WTC11 (cell line): ENCODE results near the gene NEU2. TPM values are rescaled to one million over a fixed set of nuclear protein-coding genes. Genes with fewer than 3 reads are reported as not detected.

Source experiments
- ATAC-seq: fragments of 200-7000 bp; cut with Tn5 transposase; 2 replicates; pipeline ENCODE4 v1.10.0; 2021; ENCODE audit warnings: mild to moderate bottlenecking, moderate library complexity
- CTCF ChIA-PET: fragments of 300-600 bp; sonication (Branson Sonifier 250); formaldehyde crosslinking; loops from one replicate; lab custom pipeline; 2021; ENCODE audit warnings: antibody characterized with exemption; lab: Charles Lee
- POLR2A ChIA-PET: fragments of 350-600 bp; sonication (Branson Sonifier 250); formaldehyde crosslinking; loops from one replicate; lab custom pipeline; 2021; ENCODE audit warnings: antibody characterized with exemption; lab: Charles Lee
- DNase-seq: peaks from one replicate; pipeline ENCODE4 v3.0.0; 2021; ENCODE audit warnings: low spot score
- H3K27ac Mint-ChIP-seq: 2 replicates; pipeline ENCODE4 v1.8.0; 2021; ENCODE audit warnings: mixed read lengths
- H3K27me3 Mint-ChIP-seq: 2 replicates; pipeline ENCODE4 v1.8.0; 2021; ENCODE audit warnings: low read depth, mild to moderate bottlenecking, moderate library complexity, mixed read lengths
- H3K36me3 Mint-ChIP-seq: 2 replicates; pipeline ENCODE4 v1.8.0; 2021; ENCODE audit warnings: mixed read lengths
- H3K4me1 Mint-ChIP-seq: 2 replicates; pipeline ENCODE4 v1.8.0; 2022; ENCODE audit warnings: mixed read lengths
- H3K4me3 Mint-ChIP-seq: 2 replicates; pipeline ENCODE4 v1.8.0; 2021; ENCODE audit warnings: mild to moderate bottlenecking, moderate library complexity, mixed read lengths
- H3K9me3 Mint-ChIP-seq: 2 replicates; pipeline ENCODE4 v1.8.0; 2021; ENCODE audit warnings: mixed read lengths
- ATF2 ChIP-seq: sonication (generic); formaldehyde crosslinking; IDR thresholded peaks from 2 replicates; pipeline ENCODE4 v1.8.1; 2022; ENCODE audit warnings: low read depth, missing genetic modification reagents, borderline replicate concordance
- CTCF ChIP-seq: fragments of 200-600 bp; IDR thresholded peaks from 2 replicates; pipeline ENCODE4 v1.8.0; 2022; ENCODE audit warnings: antibody characterized with exemption
- FOXP1 ChIP-seq: sonication (generic); formaldehyde crosslinking; IDR thresholded peaks from 2 replicates; pipeline ENCODE4 v1.8.0; 2022; ENCODE audit warnings: missing genetic modification reagents, mild to moderate bottlenecking, moderate library complexity, borderline replicate concordance
- JAZF1 ChIP-seq: fragments of 250-450 bp; sonication (Bioruptor Pico); IDR thresholded peaks from 2 replicates; pipeline ENCODE4 v1.9.0; 2021; ENCODE audit warnings: moderate library complexity, mild to moderate bottlenecking, inconsistent platforms
- OVOL2 ChIP-seq: fragments of 250-450 bp; sonication (Bioruptor Pico); IDR thresholded peaks from 2 replicates; pipeline ENCODE4 v1.9.0; 2021; ENCODE audit warnings: mild to moderate bottlenecking, borderline replicate concordance
- PREB ChIP-seq: sonication (generic); formaldehyde crosslinking; IDR thresholded peaks from 2 replicates; pipeline ENCODE4 v1.8.1; 2022; ENCODE audit warnings: mild to moderate bottlenecking, missing genetic modification reagents, moderate library complexity, borderline replicate concordance
- SMAD3 ChIP-seq: sonication (generic); formaldehyde crosslinking; IDR thresholded peaks from 2 replicates; pipeline ENCODE4 v1.8.0; 2022; ENCODE audit warnings: missing genetic modification reagents, mild to moderate bottlenecking, borderline replicate concordance
- SOX15 ChIP-seq: fragments of 250-450 bp; sonication (Bioruptor Pico); IDR thresholded peaks from 2 replicates; pipeline ENCODE4 v1.9.0; 2021; ENCODE audit warnings: mild to moderate bottlenecking
- TP53 ChIP-seq: sonication (generic); formaldehyde crosslinking; IDR thresholded peaks from 2 replicates; pipeline ENCODE4 v1.8.1; 2023; ENCODE audit warnings: mild to moderate bottlenecking, missing genetic modification reagents
- ZBTB21 ChIP-seq: sonication (generic); formaldehyde crosslinking; IDR thresholded peaks from 2 replicates; pipeline ENCODE4 v1.8.1; 2023; ENCODE audit warnings: mild to moderate bottlenecking, missing genetic modification reagents, borderline replicate concordance
- ZNF219 ChIP-seq: sonication (generic); formaldehyde crosslinking; IDR thresholded peaks from 2 replicates; pipeline ENCODE4 v1.8.0; 2023; ENCODE audit warnings: missing genetic modification reagents, mild to moderate bottlenecking, borderline replicate concordance
- ZNF532 ChIP-seq: fragments of 250-450 bp; sonication (Bioruptor Pico); IDR thresholded peaks from 2 replicates; pipeline ENCODE4 v1.9.0; 2021; ENCODE audit warnings: mild to moderate bottlenecking, borderline replicate concordance
- ZNF671 ChIP-seq: fragments of 250-450 bp; sonication (Bioruptor Pico); IDR thresholded peaks from 2 replicates; pipeline ENCODE4 v1.8.0; 2021; ENCODE audit warnings: mild to moderate bottlenecking
- total RNA-seq: library from RNA; stranded (reverse); gene quantifications from 3 replicates; pipeline ENCODE4 v1.2.3, GENCODE V29; 2021

Gene NEU2
- total RNA-seq, 1 experiment from 2014 or later, result not detected

GRCh38 chr2:233083782-233084181, 51.3 kb downstream of the NEU2 start:
- DNase-seq (no peak), ATAC-seq (no peak)
- TF ChIP-seq SMAD3 (no peak), OVOL2 (no peak), JAZF1 (CRISPR knock-in tag) (no peak), ZNF532 (CRISPR knock-in tag) (no peak), FOXP1 (CRISPR knock-in tag) (no peak), TP53 (CRISPR knock-in tag) (no peak), ZBTB21 (no peak), CTCF (no peak), SOX15 (CRISPR knock-in tag) (no peak)
- Mint-ChIP-seq H3K27me3 (no peaks in the 10 kb centered on the region), H3K4me1 (peaks cover 16% of the 10 kb centered on the region), H3K9me3 (no peaks in the 10 kb centered on the region), H3K27ac (no peak overlapping the region), H3K4me3 (no peak overlapping the region), H3K36me3 (no peaks in the 10 kb centered on the region)
- POLR2A ChIA-PET, result no interaction called here
- CTCF ChIA-PET, result interaction anchor here (0.8 to 1.3 kb wide), 2 partner anchors 10 to 84 kb away, joined by 3 read pairs; no protein-coding TSS in a partner anchor

GRCh38 chr2:233084488-233084887, 52.0 kb downstream of the NEU2 start:
- H3K36me3 Mint-ChIP-seq, result no peaks in the 10 kb centered on the region
- ChIA-PET CTCF (no interaction called here), POLR2A (no interaction called here)
- H3K27ac Mint-ChIP-seq, result no peak overlapping the region
- no peak overlapping the region for H3K4me3 Mint-ChIP-seq
- no peaks in the 10 kb centered on the region for H3K9me3 Mint-ChIP-seq
- ATAC-seq (no peak), DNase-seq (no peak)
- H3K27me3 Mint-ChIP-seq, result no peaks in the 10 kb centered on the region
- TF ChIP-seq ZNF671 (no peak), ZNF219 (CRISPR knock-in tag) (no peak), ATF2 (CRISPR knock-in tag) (no peak), PREB (no peak)
- peaks cover 16% of the 10 kb centered on the region for H3K4me1 Mint-ChIP-seq

Other genes with a start within 250 kb of the NEU2 start
- 2.8 to 3.4 TPM (median 3.4 TPM) in 3 replicates for gene SNORC, start 162.4 kb upstream of the NEU2 start, total RNA-seq
- 4.5 to 6.6 TPM (median 5.4 TPM) in 3 replicates for gene NGEF, start 19.4 kb upstream of the NEU2 start, total RNA-seq
- 17.2 to 23.7 TPM (median 22.3 TPM) in 3 replicates for gene INPP5D, start 27.7 kb downstream of the NEU2 start, total RNA-seq
- gene ATG16L1, start 219.0 kb downstream of the NEU2 start, total RNA-seq, result 31.8 to 36.4 TPM (median 32.5 TPM) in 3 replicates